Vagina (tissue), 2 donors: ENCODE data around the gene NCOA3.

ENCODE experiments used
- POLR2A ChIP-seq, 2 donors: fragments of 450-650 bp; IDR thresholded peaks; one replicate each; pipeline ENCODE4 v1.6.1; 2017; ENCODE audit warnings: antibody characterized with exemption in 2 of 2, mild to moderate bottlenecking in 2 of 2, moderate library complexity in 2 of 2
- POLR2AphosphoS5 ChIP-seq, 2 donors: sonication (generic); formaldehyde crosslinking; IDR thresholded peaks; one replicate each; pipeline ENCODE4 v1.9.0; 2017; ENCODE audit warnings: antibody characterized with exemption in 2 of 2, mild to moderate bottlenecking in 2 of 2, low read depth in 1 of 2; ENCODE audit not compliant: insufficient read depth in 1 of 2
- TF ChIP-seq, protein P1 (sequence below), 3 experiments: fragments of 450-650 bp in 2 of 3; fragments of 200-600 bp in 1 of 3; sonication (generic) in 1 of 3; IDR thresholded peaks; one replicate each; pipeline ENCODE4 v1.5.1; 2017 to 2019; ENCODE audit warnings: antibody characterized with exemption in 3 of 3, mild to moderate bottlenecking in 2 of 3, moderate library complexity in 2 of 3

DNA sequence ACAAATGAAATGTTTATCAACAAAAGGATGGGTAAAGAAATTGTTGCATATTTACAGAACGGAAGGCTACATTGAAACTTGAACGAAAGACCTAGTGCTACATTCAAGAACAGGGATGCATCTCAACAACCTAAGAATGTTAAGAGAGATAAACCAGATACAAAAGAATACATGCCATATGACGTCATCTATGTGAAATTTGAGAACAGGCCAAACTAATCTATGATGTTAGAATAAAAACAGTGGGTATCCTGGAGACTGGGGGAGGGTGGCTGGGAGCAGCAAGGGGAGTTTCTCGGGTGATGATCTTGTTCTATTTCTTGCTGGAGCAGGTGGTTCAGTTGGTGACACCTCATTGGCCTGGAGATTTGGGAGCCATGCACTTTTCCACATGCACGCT, 202.1 kb downstream of the NCOA3 start:
- TF ChIP-seq, protein P1, sequence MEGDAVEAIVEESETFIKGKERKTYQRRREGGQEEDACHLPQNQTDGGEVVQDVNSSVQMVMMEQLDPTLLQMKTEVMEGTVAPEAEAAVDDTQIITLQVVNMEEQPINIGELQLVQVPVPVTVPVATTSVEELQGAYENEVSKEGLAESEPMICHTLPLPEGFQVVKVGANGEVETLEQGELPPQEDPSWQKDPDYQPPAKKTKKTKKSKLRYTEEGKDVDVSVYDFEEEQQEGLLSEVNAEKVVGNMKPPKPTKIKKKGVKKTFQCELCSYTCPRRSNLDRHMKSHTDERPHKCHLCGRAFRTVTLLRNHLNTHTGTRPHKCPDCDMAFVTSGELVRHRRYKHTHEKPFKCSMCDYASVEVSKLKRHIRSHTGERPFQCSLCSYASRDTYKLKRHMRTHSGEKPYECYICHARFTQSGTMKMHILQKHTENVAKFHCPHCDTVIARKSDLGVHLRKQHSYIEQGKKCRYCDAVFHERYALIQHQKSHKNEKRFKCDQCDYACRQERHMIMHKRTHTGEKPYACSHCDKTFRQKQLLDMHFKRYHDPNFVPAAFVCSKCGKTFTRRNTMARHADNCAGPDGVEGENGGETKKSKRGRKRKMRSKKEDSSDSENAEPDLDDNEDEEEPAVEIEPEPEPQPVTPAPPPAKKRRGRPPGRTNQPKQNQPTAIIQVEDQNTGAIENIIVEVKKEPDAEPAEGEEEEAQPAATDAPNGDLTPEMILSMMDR (IDR thresholded peaks at IDR 0.05), result no peak
- TF ChIP-seq POLR2A (IDR thresholded peaks at IDR 0.05) (no peak), POLR2AphosphoS5 (IDR thresholded peaks at IDR 0.05; ENCODE audit: insufficient read depth in 1 of 2, low read depth in 1 of 2) (no peak)
